HG03025 (cell line): Measurements from ENCODE around the gene MAGI1.
"Not testable (repeated sequence)": the region's sequence is repeated elsewhere in the genome, so short reads cannot be mapped to it uniquely, and the experiment has no call there.

Experiments
- ATAC-seq: cut with Tn5 transposase; IDR thresholded peaks from one replicate; pipeline ENCODE4 v1.9.1; 2021; ENCODE audit warnings: mild to moderate bottlenecking, moderate library complexity; ENCODE audit not compliant: unreplicated experiment, low FRiP score

Gene MAGI1

DNA sequence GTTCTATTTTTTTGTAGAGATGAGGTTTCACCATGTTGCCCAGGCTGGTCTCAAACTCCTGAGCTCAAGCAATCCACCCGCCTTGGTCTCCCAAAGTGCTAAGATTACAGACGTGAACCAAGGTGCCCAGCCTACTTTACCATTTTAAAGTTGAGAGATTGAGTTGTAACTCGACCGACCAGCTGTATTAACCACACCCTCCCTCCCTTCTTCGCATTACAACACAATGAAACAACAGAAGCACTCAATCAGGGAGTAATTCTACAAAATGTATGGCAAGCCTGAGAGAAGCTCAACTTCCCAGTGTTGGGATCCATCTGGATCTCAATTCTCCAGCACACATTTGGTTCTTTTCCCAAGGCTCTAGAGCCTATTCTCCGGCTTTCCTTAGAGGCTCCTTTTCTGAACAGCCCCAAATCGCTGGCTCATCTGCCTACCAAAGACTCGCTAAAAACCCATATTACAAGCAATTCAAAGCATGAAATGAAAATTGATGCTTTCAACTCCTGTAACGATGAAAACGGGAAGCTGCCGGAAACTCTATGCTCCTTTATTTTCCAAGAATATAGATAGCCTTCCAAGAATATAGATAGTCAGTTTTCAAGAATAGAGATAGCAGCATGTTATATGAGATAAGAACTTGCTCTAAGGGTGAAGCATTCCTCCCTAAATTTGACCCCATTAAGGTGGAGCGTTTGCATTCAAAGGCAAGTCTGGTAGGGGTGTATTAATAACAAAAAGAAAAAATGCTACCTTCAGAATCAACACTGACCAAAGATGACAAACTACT, 450.9 kb downstream of the MAGI1 start:
- no peak for ATAC-seq

DNA sequence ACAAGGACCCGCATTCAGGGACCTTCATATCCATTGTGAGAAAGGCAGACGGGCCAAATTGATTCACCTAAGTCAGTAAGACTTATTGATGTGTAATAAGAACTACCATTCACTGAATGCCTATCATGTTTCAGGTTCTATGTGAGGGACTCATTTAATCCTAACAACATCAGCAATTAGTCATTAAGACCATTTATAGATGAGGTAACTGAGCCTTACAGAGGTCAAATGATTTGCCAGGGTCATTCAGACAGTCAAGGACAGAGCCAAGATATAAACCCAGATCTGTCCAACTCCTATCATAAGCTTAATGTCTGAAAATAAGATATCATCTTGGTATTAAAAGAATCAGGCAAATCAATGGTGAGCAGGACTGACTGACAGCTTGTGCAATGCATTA, 453.8 kb downstream of the MAGI1 start:
- no peak for ATAC-seq

DNA sequence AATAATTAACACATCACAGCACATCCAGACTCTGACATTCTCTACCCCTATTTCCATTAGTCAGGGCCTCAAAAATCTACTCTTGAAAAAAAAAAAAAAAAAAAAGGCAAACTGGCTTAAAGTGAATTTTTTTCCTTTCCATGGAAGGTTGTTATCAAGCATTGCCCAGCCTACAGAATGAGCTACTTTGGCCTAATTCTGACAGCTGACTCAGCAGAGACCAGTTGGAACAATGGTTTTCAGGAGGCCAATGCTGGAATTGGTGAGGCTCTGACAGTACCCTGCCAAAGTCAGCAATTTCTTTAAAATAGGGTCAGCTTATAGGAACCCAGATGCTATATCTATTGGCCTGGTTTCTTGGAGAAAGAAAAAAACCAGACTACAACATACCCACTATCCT, 454.7 kb downstream of the MAGI1 start:
- no peak for ATAC-seq

DNA sequence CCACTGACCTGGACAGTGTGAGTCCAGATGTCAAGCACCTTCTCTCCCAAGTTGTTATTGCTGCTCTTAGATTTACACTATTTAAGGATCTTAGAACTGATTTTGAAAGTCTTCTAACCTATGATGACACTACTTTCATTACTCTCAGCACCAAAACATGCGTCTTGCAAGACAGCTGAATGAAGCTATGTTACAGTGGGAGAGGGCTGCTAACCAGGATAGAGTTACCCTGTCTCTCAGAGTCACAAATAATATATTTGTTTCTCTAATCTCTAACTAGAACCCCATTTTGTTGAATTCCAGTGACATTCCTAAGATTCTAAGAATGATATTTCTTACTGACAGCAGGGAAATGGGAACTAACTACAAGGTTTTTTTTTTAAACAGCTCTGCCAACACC, 455.5 kb downstream of the MAGI1 start:
- no peak for ATAC-seq

DNA sequence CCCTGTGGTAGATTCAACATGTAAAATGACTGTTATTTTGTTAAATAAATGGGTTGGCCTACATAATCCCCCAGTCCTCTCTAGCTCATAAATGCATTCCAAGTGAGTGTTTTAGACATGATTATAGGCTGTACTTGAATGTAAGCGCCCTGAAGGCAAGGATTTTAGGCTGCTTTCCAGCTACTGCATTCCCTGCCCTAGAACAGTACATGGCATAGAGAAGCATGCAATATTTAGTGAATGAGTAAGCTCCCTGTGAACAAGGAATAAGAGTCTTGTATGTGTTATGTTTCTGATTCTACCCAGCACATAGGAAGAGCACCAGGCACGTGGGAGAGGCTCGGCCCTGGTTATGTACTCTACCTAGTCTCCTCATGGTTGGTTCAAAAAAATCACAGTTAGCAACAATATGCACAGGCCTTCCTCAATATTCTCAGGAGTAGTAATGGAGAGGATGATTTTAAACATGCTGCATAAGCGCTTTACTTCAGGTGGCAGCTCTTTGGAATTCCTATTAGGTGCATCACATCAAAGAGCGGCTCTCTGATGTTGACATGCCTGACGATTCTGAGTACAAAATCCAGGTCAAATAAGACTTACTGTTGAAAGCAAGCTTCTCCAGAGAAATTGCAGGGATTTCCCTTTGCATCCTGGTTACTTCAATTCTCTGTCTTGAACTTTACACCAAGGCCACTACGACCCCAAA, 456.6 kb downstream of the MAGI1 start:
- ATAC-seq: no peak

DNA sequence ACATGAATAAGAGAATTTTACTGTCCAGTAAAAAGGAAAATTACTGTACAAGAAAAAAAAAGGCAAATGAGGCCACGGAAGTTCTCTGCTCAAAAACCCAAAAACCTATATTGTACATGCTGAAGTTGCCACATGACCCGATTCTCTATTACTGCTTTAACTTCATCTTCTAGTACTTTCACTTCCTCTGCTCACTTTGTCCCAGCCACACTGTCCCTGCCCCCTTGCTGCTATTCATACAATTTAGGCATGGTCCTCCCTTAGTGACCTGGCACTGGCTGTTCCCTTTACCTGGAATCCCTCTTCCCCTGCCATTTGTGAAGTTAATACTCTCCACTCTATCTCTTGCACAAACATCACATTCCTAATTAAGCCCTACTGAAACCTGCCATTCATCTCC, 457.4 kb downstream of the MAGI1 start:
- ATAC-seq: no peak

DNA sequence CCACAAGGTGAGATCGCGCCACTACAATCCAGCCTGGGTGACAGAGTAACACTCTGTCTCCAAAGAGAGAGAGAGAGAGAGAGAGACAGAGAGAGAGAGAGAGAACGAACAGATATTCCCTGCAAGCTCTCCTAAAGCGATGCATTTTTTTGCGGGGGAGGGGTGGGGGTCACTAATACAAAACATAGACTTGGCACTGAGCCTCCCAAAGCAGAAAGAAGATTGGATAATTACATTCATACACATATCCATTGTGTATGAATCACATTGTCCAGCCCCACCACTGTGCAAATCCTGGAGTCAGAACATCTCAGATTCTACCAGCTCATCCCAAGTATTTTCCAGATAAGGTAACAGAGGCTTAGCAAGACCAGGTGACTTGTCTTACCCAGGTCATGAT, 459.9 kb downstream of the MAGI1 start:
- no peak for ATAC-seq

DNA sequence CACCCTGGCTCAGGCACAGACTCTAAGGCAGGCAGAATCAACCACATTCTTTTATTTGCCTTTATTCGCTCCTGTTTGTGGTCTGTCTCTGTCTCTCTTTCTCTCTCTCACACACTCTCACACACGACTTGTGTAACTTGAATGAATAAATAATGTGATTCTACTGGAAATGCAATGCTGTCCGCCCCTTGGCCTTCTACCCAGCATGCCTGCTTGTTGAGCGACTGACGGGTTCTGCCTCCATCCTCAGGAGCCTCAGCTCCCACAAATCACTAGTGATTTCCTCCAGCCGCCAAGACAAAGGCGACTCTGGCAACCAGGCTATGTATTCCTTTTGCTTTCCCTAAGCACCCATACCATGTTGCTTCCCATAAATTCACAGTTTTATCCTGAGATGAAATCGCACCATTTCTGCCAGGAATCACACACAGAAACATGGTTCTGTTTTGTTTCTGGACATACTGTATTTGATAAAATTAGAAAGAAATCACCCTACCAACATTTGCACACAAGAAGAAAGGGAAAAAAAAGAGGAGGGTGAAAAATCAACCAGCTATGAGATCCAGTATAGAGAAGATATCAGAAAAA, 460.8 kb downstream of the MAGI1 start:
- no peak for ATAC-seq

DNA sequence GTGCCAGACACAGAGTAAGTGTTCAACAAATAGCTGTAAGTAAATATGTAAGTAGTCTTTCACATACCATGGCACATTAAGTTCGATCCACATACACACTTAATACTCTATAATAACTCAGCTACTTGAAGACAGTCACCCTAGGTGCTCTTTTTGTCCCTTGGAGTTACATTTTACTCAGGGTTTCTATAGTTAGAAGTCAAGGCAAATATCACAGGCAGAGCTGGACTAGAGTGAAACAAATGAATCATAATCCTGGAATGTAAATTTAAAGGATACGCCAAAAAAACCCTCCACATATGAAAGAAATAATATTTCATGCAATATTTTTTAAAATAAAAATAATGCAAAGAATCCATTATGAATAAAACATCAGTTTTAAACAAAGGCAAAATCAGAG, 461.8 kb downstream of the MAGI1 start:
- ATAC-seq: no peak

DNA sequence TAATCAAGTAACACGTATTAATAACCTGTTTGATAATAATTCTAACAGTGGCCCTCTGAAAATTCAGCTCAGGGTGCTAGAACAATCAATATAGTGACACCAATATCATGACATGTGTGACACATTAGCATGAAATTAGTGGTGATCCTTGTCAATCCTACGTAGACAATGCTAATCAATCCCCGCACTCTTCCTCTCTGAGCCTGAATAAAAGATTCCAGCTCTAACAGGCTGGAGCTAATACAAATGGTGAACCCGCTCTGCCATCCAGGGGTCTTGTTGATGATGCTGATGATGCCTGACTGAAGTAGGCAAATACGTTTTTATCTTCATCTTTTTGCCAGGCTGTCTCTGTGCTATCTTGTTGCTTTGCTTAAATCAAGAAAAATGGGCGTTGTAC, 462.5 kb downstream of the MAGI1 start:
- no peak for ATAC-seq

DNA sequence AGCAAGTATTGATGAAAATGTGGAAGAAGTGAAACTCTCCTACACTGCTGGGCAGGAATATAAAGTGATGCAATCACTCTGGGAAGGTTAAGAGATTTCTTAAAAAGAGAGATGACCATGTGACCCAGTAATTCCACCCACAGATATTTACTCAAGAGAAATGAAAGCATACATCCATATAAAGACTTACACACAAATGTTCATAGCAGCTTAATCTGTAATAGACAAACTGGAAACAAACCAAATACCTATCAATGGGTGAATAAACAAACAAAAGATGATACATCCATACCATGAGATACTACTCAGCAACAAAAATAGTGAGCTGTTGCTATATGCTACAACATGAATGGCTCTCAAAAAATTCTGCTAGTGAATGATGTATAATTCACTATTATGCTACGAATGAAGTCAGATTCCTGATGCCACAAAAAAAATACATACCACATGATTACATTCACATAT, 463.3 kb downstream of the MAGI1 start:
- no peak for ATAC-seq

DNA sequence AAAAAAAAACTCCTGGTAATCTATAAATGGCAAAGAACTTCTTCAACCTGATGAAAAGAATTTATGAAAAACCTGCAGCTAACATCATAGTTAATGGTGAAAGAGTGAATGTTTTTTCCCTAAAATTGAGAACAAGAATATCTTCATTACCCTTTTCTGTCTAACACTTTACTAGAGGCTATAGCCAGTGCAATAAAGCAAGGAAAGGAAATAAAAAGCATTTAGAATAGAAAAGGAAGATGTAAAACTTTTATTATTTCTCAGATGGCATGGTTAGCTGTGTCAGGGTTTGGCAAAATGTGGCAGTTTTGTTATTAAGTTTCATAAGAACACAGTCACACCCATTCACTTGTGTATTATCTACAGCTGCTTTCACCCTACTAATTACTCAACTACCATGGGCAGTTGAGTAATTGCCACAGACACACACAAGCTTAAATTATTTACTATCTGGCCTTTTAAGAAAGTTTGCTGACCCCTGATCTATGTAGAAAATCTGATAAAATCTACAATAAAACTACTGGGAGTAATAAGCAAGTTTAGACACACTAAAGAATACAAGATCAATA, 465.1 kb downstream of the MAGI1 start:
- no peak for ATAC-seq

DNA sequence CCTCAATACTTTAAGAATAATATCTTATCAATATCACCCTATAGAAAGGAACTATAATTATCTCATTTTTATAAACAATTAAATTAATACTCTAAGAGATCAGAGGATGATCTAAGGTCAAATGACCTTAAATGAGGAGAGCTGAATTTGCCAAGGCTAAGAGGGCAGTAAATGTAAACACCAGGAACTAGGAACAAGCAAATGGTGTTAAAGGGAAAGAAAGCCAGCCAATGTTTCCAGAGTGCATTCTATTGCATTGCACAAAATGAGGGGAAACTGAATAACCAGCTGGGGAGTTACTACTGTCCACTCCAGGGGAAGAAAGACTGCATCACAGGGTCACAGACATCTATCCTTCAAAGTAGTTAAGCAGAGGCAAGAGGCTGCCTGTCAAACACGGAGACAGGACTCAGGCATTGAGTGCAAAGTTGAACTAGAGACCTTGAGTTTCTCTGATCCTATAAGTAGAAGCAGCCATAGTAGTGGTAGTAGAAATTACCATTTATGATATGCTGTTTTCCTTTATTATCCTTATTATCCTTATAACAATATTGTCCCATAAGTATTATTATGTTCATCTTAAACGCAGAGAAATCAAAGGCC, 466.4 kb downstream of the MAGI1 start:
- ATAC-seq: no peak

DNA sequence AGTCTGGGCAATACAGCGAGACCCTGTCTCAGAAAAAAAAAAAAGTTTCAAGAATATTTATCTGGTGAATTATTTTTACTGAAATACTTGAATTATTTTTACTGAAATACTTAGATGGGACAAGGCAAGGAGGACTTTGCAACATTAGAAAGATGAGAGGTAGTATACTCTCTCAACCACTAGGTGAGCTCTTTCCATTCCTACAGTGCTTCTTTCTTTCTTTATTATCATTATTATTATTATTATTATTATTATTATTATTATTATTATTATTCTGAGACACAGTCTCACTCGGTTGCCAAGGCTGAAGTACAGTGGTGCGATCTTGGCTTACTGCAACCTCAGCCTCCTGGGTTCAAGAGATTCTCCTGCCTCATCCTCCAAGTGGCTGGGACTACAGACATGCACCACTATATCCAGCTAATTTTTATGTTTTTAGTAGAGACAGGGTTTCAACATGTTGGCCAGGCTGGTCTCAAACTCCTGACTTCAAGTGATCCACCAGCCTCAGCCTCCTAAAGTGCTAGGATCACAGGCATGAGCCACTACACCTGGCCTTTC, 468.8 kb downstream of the MAGI1 start:
- no peak for ATAC-seq

DNA sequence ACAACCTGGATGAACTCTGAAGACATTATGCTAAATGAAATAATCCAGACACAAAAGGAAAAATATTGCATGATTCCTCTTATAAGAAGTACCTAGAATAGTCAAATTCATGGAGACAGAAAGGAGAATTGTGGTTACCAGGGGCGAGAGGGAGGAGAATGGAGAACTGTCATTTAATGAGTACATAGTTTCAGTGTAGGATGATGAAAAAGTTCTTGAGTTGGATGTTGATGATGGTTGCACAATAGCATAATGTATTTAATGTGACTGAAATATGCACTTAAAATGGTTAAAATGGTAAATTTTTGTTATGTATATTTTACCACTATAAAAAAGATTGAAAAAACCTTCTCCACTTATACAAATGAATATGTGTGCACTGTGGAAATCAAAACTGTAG, 469.6 kb downstream of the MAGI1 start:
- no peak for ATAC-seq

DNA sequence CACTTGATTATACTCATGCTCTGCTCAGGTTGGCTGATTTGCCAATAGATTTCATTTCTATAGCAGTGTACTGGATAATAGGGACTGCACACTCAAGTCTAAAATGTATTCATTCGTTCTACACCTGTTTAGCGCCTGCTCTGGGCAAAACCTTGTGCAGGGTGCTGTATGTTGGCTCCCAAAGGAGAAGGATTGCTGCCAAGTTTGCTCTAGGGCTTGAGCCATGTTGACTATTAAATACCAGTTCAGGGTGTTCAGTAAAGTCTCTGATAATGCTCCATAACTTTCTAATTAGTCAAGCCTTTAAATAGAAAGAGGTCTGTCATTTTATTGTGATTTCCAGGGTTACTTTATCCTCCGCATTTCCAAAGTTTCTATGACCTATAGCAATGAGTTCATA, 470.2 kb downstream of the MAGI1 start:
- ATAC-seq: no peak

DNA sequence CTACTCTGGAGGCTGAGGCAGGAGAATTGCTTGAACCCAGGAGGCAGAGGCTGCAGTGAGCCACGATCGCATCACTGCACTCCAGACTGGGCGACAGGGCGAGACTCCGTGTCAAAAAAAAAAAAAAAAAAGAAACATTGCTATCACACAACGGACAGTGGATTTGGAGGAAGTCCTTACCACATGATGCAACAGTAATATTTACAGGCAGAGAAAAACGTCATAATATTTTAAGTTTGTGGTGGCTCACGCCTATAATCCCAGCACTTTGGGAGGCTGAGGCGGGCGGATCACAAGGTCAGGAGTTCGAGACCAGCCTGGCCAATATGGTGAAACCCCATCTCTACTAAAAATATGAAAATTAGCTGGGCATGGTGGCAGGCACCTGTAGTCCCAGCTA, 473.0 kb downstream of the MAGI1 start:
- not testable (repeated sequence) for ATAC-seq

DNA sequence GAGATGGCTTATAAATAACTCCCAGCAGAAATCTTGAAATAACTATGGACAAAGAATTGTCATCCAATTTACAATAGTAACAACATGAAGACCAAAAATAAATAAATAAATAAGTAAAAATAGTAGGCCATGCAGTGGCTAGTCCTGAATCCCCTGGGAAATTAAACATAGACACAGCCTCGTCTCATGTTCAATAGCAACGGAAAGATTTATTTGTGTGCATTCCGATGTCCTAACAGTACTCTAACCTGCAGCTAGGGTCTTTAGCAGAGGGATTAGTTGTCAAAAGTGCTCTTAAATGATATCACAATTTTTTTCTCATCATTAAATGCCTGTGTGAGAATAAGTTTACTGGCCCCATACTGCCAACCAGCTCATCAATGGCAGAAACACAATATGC, 474.2 kb downstream of the MAGI1 start:
- ATAC-seq: no peak

DNA sequence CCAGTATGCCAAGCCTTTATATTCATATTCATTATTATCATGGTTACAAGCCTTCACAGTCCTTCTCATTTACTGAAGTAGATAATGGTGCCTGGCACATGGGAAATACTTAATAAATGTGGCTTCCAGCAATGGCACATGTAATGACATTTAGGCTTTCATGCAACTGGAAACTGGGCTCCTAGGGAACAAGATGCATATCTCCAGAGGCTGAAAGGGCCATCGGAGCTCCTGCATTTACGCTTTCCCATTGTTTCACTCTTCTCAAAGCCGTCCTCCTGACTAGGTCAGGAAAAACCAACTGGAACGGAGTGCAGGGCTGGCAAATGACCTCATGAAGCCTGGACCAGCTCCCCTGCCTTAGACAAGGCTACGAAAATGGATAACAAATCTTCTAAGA, 474.9 kb downstream of the MAGI1 start:
- ATAC-seq: no peak

DNA sequence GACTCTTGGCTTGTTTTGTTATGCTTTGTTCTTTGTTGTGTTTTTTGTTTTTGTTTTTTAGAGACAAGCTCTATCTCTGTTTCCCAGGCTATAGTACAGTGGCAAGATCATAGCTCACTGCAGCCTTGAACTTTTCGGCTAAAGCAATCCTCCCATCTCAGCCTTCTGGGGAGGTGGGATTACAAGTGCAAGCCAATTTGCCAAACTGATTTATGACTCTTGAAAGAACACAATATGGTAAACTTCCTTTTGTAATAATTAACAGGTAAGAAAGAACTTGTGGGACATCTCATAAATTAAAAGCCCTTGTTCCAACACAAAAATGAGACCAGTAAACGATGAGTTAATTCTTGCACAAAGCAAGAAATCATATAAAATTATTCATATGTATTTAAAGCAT, 476.3 kb downstream of the MAGI1 start:
- ATAC-seq: no peak

DNA sequence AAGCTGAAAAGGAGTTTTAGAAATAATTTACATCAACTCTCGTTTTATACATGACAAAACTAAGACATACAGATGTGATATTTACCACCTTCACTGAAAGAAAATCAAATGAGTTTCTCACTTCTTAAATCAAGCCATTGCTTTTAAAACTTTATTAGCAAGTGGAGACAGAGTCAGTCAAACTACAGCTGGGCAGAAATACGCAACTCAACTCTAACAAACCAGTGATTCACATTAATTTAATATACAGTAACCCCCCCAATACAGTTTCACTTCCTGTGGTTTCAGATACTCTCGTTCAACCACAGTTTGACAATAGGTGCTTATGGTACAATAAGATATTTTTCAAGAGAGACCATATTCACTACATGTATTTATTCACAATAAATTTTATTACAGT, 477.1 kb downstream of the MAGI1 start:
- no peak for ATAC-seq
